Activated CD4-positive, alpha-beta memory T cell treated with anti-CD3 and anti-CD28 coated beads for 36 hours (primary cell): Measurements from ENCODE around the gene PCGF6. TPM values are rescaled to one million over a fixed set of nuclear protein-coding genes. Genes with fewer than 3 reads are reported as not detected.
"Not testable (repeated sequence)": the region's sequence is repeated elsewhere in the genome, so short reads cannot be mapped to it uniquely, and the experiment has no call there.

ENCODE experiments used
- CTCF ChIA-PET: fragments of 350-600 bp; sonication (Branson Sonifier 250); formaldehyde crosslinking; loops from one replicate; lab custom pipeline; 2021; ENCODE audit warnings: antibody characterized with exemption, inconsistent platforms; lab: Charles Lee
- POLR2A ChIA-PET: fragments of 350-600 bp; sonication (Branson Sonifier 250); formaldehyde crosslinking; loops from one replicate; lab custom pipeline; 2021; ENCODE audit warnings: antibody characterized with exemption; lab: Charles Lee
- DNase-seq: peaks from one replicate; pipeline ENCODE4 v3.0.0-alpha.2; 2020
- H3K27ac Mint-ChIP-seq: one replicate; pipeline ENCODE4 v1.8.0; 2021; ENCODE audit warnings: mixed read lengths
- H3K27me3 Mint-ChIP-seq: one replicate; pipeline ENCODE4 v1.8.0; 2021; ENCODE audit warnings: mixed read lengths
- H3K36me3 Mint-ChIP-seq: one replicate; pipeline ENCODE4 v1.8.0; 2021; ENCODE audit warnings: mixed read lengths
- H3K4me1 Mint-ChIP-seq: one replicate; pipeline ENCODE4 v1.8.0; 2021; ENCODE audit warnings: low read depth, mixed read lengths
- H3K4me3 Mint-ChIP-seq: one replicate; pipeline ENCODE4 v1.8.0; 2021; ENCODE audit warnings: mild to moderate bottlenecking, mixed read lengths
- H3K9me3 Mint-ChIP-seq: one replicate; pipeline ENCODE4 v1.8.0; 2021; ENCODE audit warnings: mixed read lengths
- intact Hi-C: fragments of 100-400 bp; cut with micrococcal nuclease; formaldehyde crosslinking; loops from one replicate; pipeline ENCODE4 v1.15.1; 2023
- total RNA-seq, 2 experiments: library from RNA; stranded (reverse); gene quantifications; one replicate each; pipeline ENCODE4 v1.2.3, GENCODE V29; 2021

PCGF6 gene
- total RNA-seq, 2 experiments from 2014 or later, result 12.4 to 13.4 TPM

- Mint-ChIP-seq H3K4me3 (peak overlapping the region; percentile 82), H3K4me1 (peaks cover 11% of the 10 kb centered on the region), H3K27me3 (no peaks in the 10 kb centered on the region), H3K36me3 (peaks cover 2% of the 10 kb centered on the region), H3K27ac (peak overlapping the region; percentile 86), H3K9me3 (no peaks in the 10 kb centered on the region)
- ChIA-PET CTCF (interaction anchor here (0.6 to 1.0 kb wide), 3 partner anchors 28 to 449 kb away, joined by 3 to 5 read pairs (median 3); partner anchors contain the start of gene CNNM2), POLR2A (interaction anchor here (0.6 to 2.1 kb wide), 3 partner anchors 10 to 28 kb away, joined by 3 to 17 read pairs (median 12); partner anchors contain the start of genes ATP5MK, PCGF6 and PDCD11)
- intact Hi-C loops, result loop anchor here (1.0 to 10.0 kb wide), 4 partner anchors 16 to 725 kb away; partner anchors contain the start of genes BORCS7, PCGF6, TRIM8 and WBP1L
- no peak for DNase-seq
These were observed 16.4 kb upstream of the PCGF6 start for GRCh38 chr10:103367379-103367781.

- POLR2A ChIA-PET, H3K27ac Mint-ChIP-seq, H3K9me3 Mint-ChIP-seq, H3K36me3 Mint-ChIP-seq, H3K27me3 Mint-ChIP-seq, CTCF ChIA-PET, H3K4me3 Mint-ChIP-seq, H3K4me1 Mint-ChIP-seq: not testable (repeated sequence)
- peak; percentile 22 for DNase-seq
- intact Hi-C loops, result loop anchor here (10.0 kb wide), 1 partner anchor 616 kb away; the partner anchor contains the start of gene WBP1L
These were observed 9.9 kb upstream of the PCGF6 start for GRCh38 chr10:103360791-103361190.

GRCh38 chr10:103359493-103359892 is 8.6 kb upstream of the PCGF6 start:
- H3K36me3 Mint-ChIP-seq, H3K27ac Mint-ChIP-seq, H3K27me3 Mint-ChIP-seq, H3K9me3 Mint-ChIP-seq, POLR2A ChIA-PET, DNase-seq, intact Hi-C loops, H3K4me3 Mint-ChIP-seq, H3K4me1 Mint-ChIP-seq, CTCF ChIA-PET: not testable (repeated sequence)

- Mint-ChIP-seq H3K9me3 (no peaks in the 10 kb centered on the region), H3K36me3 (no peaks in the 10 kb centered on the region), H3K4me3 (no peak overlapping the region), H3K4me1 (peaks cover 5% of the 10 kb centered on the region), H3K27me3 (no peaks in the 10 kb centered on the region), H3K27ac (no peak overlapping the region)
- ChIA-PET CTCF (interaction anchor here (0.7 to 1.1 kb wide), 2 partner anchors 22 to 520 kb away, joined by 3 read pairs; no protein-coding TSS in a partner anchor), POLR2A (no interaction called here)
- intact Hi-C loops, result no loop called here
- no peak for DNase-seq
These were observed 5.1 kb upstream of the PCGF6 start for GRCh38 chr10:103355906-103356599.

GRCh38 chr10:103354567-103354966 is 3.6 kb upstream of the PCGF6 start:
- H3K4me1 Mint-ChIP-seq, H3K27ac Mint-ChIP-seq, CTCF ChIA-PET, DNase-seq, H3K36me3 Mint-ChIP-seq, H3K4me3 Mint-ChIP-seq, intact Hi-C loops, H3K9me3 Mint-ChIP-seq, POLR2A ChIA-PET, H3K27me3 Mint-ChIP-seq: not testable (repeated sequence)

DNA sequence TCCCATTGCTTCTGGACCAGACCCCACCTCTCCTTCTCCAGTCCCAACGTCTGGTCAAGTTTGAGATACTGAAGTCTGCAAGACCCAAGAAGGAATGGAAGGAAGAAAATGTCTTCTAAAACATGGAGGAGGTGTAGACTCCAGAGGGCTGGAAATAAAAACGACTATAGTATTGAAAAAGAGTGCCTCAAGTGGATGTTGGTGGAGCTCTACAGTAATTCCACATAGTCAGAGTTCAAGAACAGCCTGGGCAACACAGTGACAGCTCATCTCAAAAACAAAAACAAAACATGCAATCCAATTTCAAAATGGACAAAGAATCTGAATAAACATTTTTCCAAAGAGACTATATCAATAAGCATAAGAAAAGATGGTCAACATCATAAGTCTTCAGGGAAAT is 2.3 kb upstream of the PCGF6 start:
- no peak overlapping the region for H3K4me3 Mint-ChIP-seq
- POLR2A ChIA-PET, result no interaction called here
- no peak overlapping the region for H3K27ac Mint-ChIP-seq
- no peak for DNase-seq
- no peaks in the 10 kb centered on the region for H3K9me3 Mint-ChIP-seq
- H3K36me3 Mint-ChIP-seq, result peaks cover 3% of the 10 kb centered on the region
- intact Hi-C loops, result no loop called here
- peaks cover 7% of the 10 kb centered on the region for H3K4me1 Mint-ChIP-seq
- H3K27me3 Mint-ChIP-seq, result no peaks in the 10 kb centered on the region
- CTCF ChIA-PET, result interaction anchor here (1.3 kb wide), 1 partner anchor 20 kb away, joined by 4 read pairs; no protein-coding TSS in a partner anchor

- Mint-ChIP-seq H3K27ac (no peak overlapping the region), H3K4me1 (peaks cover 7% of the 10 kb centered on the region), H3K9me3 (no peaks in the 10 kb centered on the region), H3K27me3 (no peaks in the 10 kb centered on the region), H3K36me3 (peaks cover 3% of the 10 kb centered on the region), H3K4me3 (peak overlapping the region; percentile 89)
- no peak for DNase-seq
- intact Hi-C loops, result no loop called here
- ChIA-PET POLR2A (interaction anchor here (0.6 to 3.1 kb wide), 4 partner anchors 18 to 159 kb away, joined by 4 to 17 read pairs (median 5); partner anchors contain the start of gene TAF5), CTCF (interaction anchor here (0.9 to 1.4 kb wide), 3 partner anchors 44 to 432 kb away, joined by 3 to 4 read pairs (median 3); partner anchors contain the start of genes ATP5MK, CNNM2 and PDCD11)
These were observed 794 bp downstream of the PCGF6 start for GRCh38 chr10:103350175-103350516.

DNA sequence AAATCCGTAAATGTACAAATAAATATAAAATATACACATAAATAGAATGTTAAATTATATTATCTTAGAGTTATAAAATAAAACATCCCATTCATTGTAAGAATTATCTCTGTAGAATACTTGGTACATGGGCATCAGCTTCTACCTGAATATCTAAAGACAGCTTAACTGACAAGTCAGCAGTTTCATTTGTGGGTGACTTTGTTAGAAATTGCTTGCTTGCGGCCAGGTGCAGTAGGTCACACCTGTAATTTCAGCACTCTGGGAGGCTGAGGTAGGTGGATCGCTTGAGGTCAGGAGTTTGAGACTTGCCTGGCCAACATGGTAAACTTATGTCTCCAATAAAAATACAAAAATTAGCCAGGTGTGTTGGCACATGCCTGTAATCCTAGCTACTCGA is 14.6 kb downstream of the PCGF6 start:
- DNase-seq, result no peak
- Mint-ChIP-seq H3K9me3 (no peaks in the 10 kb centered on the region), H3K36me3 (peaks cover 19% of the 10 kb centered on the region), H3K27me3 (no peaks in the 10 kb centered on the region), H3K4me1 (no peaks in the 10 kb centered on the region), H3K4me3 (no peak overlapping the region), H3K27ac (no peak overlapping the region)
- intact Hi-C loops, result loop anchor here (10.0 kb wide), 1 partner anchor 422 kb away; the partner anchor contains the start of gene CNNM2
- POLR2A ChIA-PET, result no interaction called here
- CTCF ChIA-PET, result interaction anchor here (1.0 kb wide), 1 partner anchor 418 kb away, joined by 3 read pairs; the partner anchor contains the start of gene CNNM2

DNA sequence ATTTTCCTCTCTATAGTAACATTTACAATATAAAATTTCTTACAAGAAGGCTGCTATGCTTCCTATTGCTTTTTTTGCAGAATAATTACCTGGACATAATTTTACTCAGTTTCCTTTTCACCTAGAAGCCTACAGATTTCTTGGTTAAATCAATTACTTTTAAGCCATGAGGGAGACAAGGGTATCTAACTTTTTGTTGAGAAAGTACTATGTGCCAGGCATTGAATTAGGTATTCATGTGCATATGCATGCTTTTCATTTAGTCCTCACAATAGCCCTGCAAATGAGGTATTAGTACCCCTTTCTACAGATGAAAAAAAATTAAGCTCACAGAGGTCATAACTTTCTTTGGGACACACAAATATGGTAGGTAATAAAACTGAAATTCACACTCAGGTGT is 16.4 kb downstream of the PCGF6 start:
- Mint-ChIP-seq H3K27ac (no peak overlapping the region), H3K4me1 (no peaks in the 10 kb centered on the region), H3K9me3 (no peaks in the 10 kb centered on the region), H3K36me3 (peaks cover 24% of the 10 kb centered on the region), H3K27me3 (no peaks in the 10 kb centered on the region), H3K4me3 (no peak overlapping the region)
- no peak for DNase-seq
- ChIA-PET POLR2A (no interaction called here), CTCF (interaction anchor here (0.7 to 2.2 kb wide), 17 partner anchors 10 to 613 kb away, joined by 3 to 13 read pairs (median 4); partner anchors contain the start of genes ATP5MK, CNNM2, CYP17A1 and NT5C2)
- intact Hi-C loops, result loop anchor here (10.0 kb wide), 1 partner anchor 420 kb away; the partner anchor contains the start of gene CNNM2

- intact Hi-C loops, result loop anchor here (10.0 kb wide), 1 partner anchor 419 kb away; the partner anchor contains the start of gene CNNM2
- ChIA-PET POLR2A (no interaction called here), CTCF (interaction anchor here (0.6 to 2.2 kb wide), 19 partner anchors 9 to 613 kb away, joined by 3 to 13 read pairs (median 4); partner anchors contain the start of genes ATP5MK, CNNM2, CYP17A1 and NT5C2)
- Mint-ChIP-seq H3K9me3 (no peaks in the 10 kb centered on the region), H3K4me3 (no peak overlapping the region), H3K27me3 (no peaks in the 10 kb centered on the region), H3K4me1 (no peaks in the 10 kb centered on the region), H3K36me3 (peaks cover 23% of the 10 kb centered on the region), H3K27ac (no peak overlapping the region)
- DNase-seq, result no peak
These were observed 16.9 kb downstream of the PCGF6 start for GRCh38 chr10:103333934-103334520.

DNA sequence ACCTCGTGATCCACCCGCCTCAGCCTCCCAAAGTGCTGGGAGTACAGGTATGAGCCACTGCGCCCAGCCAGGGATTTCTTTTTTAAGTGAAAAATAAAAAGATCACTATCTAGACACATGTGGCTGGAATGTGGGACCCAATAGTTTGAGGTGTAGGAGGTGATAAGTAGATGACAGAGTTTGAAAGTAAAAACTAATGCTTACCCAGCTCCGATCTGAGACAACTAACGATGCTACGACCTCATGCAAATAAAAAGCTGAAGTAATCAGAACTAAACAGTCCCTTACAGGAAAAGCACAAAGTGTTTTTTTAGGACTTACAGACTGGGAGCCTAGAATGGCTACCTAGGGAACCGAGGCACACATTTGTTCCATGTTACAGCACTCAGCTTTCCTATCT is 23.0 kb downstream of the PCGF6 start:
- peak overlapping the region; percentile 57 for H3K27ac Mint-ChIP-seq
- intact Hi-C loops, result no loop called here
- H3K4me1 Mint-ChIP-seq, result peaks cover 5% of the 10 kb centered on the region
- no peaks in the 10 kb centered on the region for H3K9me3 Mint-ChIP-seq
- peaks cover 33% of the 10 kb centered on the region for H3K36me3 Mint-ChIP-seq
- no peak overlapping the region for H3K4me3 Mint-ChIP-seq
- no peak for DNase-seq
- H3K27me3 Mint-ChIP-seq, result no peaks in the 10 kb centered on the region
- ChIA-PET CTCF (interaction anchor here (0.7 kb wide), 1 partner anchor 349 kb away, joined by 3 read pairs; no protein-coding TSS in a partner anchor), POLR2A (no interaction called here)

- intact Hi-C loops, result no loop called here
- no peak overlapping the region for H3K4me3 Mint-ChIP-seq
- no peaks in the 10 kb centered on the region for H3K9me3 Mint-ChIP-seq
- no peaks in the 10 kb centered on the region for H3K4me1 Mint-ChIP-seq
- no peak overlapping the region for H3K27ac Mint-ChIP-seq
- CTCF ChIA-PET, result no interaction called here
- DNase-seq, result no peak
- H3K27me3 Mint-ChIP-seq, result no peaks in the 10 kb centered on the region
- POLR2A ChIA-PET, result no interaction called here
- peaks cover 22% of the 10 kb centered on the region for H3K36me3 Mint-ChIP-seq
These were observed 34.9 kb downstream of the PCGF6 start for GRCh38 chr10:103316087-103316486.
